K562 (cell line): ENCODE data around the gene OBSCN. TPM values are rescaled to one million over a fixed set of nuclear protein-coding genes. Genes with fewer than 3 reads are reported as not detected.
A peak's percentile ranks its signal among the peaks of the same experiment; 100 is the strongest.

Experiments used
- ATAC-seq: fragments of 200-7000 bp; cut with Tn5 transposase; 3 replicates; pipeline ENCODE4 v1.9.1; 2020; ENCODE audit warnings: moderate library complexity
- BruUV-seq: library from RNA; stranded (reverse); fragments of 400-500 nt; replicated peaks from 2 replicates; lab custom pipeline; 2021; lab: Mats Ljungman, UMichigan
- CTCF ChIA-PET: fragments of 300-600 bp; formaldehyde crosslinking; extraction: SDS; loops from one replicate; lab custom pipeline; 2021; ENCODE audit warnings: low intra/inter-chr PET ratio; lab: Yijun Ruan, JAX
- POLR2A ChIA-PET: fragments of 300-600, 350-650 bp; sonication (Branson Sonifier 250); formaldehyde crosslinking; extraction: SDS; loops from one replicate; lab custom pipeline; 2021; ENCODE audit warnings: antibody characterized with exemption, inconsistent platforms; lab: Yijun Ruan, JAX
- DNase-seq, 4 experiments: peaks; one replicate each; pipeline versions ENCODE4 v3.0.0 to v3.0.0-alpha.2; 2011 to 2018; ENCODE audit warnings: low spot score in 3 of 4, mixed read lengths in 3 of 4; ENCODE audit errors: extremely low read depth in 1 of 4
- FAIRE-seq: peaks from 2 replicates; lab custom pipeline; 2011; peaks lifted over from hg19 to GRCh38; lab: Jason Lieb, UNC
- H2AFZ ChIP-seq: 2 replicates; pipeline ENCODE4 v1.6.0; 2011; ENCODE audit warnings: low read depth, low read length, control low read depth, inconsistent platforms
- H3K27ac ChIP-seq: fragments of 200-600 bp; 3 replicates; pipeline ENCODE4 v1.8.0; 2011; ENCODE audit warnings: low read depth, mild to moderate bottlenecking, control low read depth, inconsistent platforms, low read length, moderate library complexity, mixed read lengths; ENCODE audit errors: extremely low read depth
- H3K27me3 ChIP-seq, 2 experiments: fragments of 300-600 bp in 1 of 2; 2 replicates in 1 of 2; 3 replicates in 1 of 2; pipeline versions ENCODE4 v1.6.0 to v1.8.0; 2011; ENCODE audit warnings: inconsistent platforms in 2 of 2, low read length in 2 of 2, mild to moderate bottlenecking in 1 of 2, mixed read lengths in 1 of 2, moderate library complexity in 1 of 2; ENCODE audit not compliant: control insufficient read depth in 2 of 2, insufficient read depth in 2 of 2
- H3K36me3 ChIP-seq: fragments of 300-600 bp; 3 replicates; pipeline ENCODE4 v1.8.0; 2011; ENCODE audit warnings: mild to moderate bottlenecking, low read length, inconsistent platforms; ENCODE audit not compliant: control insufficient read depth, insufficient read depth
- H3K4me1 ChIP-seq, 2 experiments: fragments of 200-600 bp in 1 of 2; replicated peaks in 1 of 2; 2 replicates in 1 of 2; 3 replicates in 1 of 2; pipeline versions ENCODE4 v1.5.1 to v1.8.0; 2011; ENCODE audit warnings: inconsistent platforms in 2 of 2, low read length in 2 of 2, mild to moderate bottlenecking in 1 of 2, mixed read lengths in 1 of 2, moderate library complexity in 1 of 2; ENCODE audit not compliant: control insufficient read depth in 2 of 2, insufficient read depth in 2 of 2
- H3K4me2 ChIP-seq: 2 replicates; pipeline ENCODE4 v1.6.1; 2011; ENCODE audit warnings: low read length, control low read depth, inconsistent platforms, mixed read lengths; ENCODE audit not compliant: insufficient read depth
- H3K4me3 ChIP-seq: fragments of 200-600 bp; sonication (generic), shearing (Covaris generic); 2 replicates; pipeline ENCODE4 v1.5.1; 2016; ENCODE audit warnings: control low read depth, inconsistent platforms
- H3K79me2 ChIP-seq: fragments of 200-600 bp; 3 replicates; pipeline ENCODE4 v1.8.0; 2011; ENCODE audit warnings: low read length, inconsistent platforms; ENCODE audit not compliant: control insufficient read depth, insufficient read depth
- H3K9ac ChIP-seq, 2 experiments: 2 replicates each; pipeline versions ENCODE4 v1.6.0 to v1.6.1; 2011; ENCODE audit warnings: low read depth in 2 of 2, low read length in 2 of 2, control low read depth in 1 of 2, inconsistent platforms in 1 of 2, mild to moderate bottlenecking in 1 of 2, mixed read lengths in 1 of 2; ENCODE audit not compliant: insufficient read depth in 1 of 2
- H3K9me1 ChIP-seq: one replicate; pipeline ENCODE4 v1.6.0; 2011; ENCODE audit warnings: inconsistent platforms, mild to moderate bottlenecking, low read length, moderate library complexity; ENCODE audit not compliant: control insufficient read depth, insufficient read depth
- H3K9me3 ChIP-seq: replicated peaks from 2 replicates; pipeline ENCODE4 v1.5.1; 2011; ENCODE audit warnings: low read depth, low read length, inconsistent platforms; ENCODE audit not compliant: control insufficient read depth, insufficient read depth
- H4K20me1 ChIP-seq: replicated peaks from 2 replicates; pipeline ENCODE4 v1.6.1; 2011; ENCODE audit warnings: low read length, inconsistent platforms, mixed read lengths; ENCODE audit not compliant: control insufficient read depth, insufficient read depth
- BCOR ChIP-seq: fragments of 450-650 bp; IDR thresholded peaks from 2 replicates; pipeline ENCODE4 v1.6.1; 2016
- CTCF ChIP-seq, 3 experiments: IDR thresholded peaks in 2 of 3; conservative IDR thresholded peaks in 1 of 3; 2 replicates each; pipeline ENCODE4 v1.5.1; 2011 to 2012; ENCODE audit warnings: low read length in 3 of 3, mild to moderate bottlenecking in 3 of 3, control low read depth in 2 of 3, improper control_type of control experiment in 1 of 3, inconsistent platforms in 1 of 3, low read depth in 1 of 3, mixed read lengths in 1 of 3, moderate library complexity in 1 of 3; ENCODE audit not compliant: insufficient read depth in 2 of 3
- RAD21 ChIP-seq, 2 experiments: fragments of 250-450 bp in 1 of 2; fragments of 450-650 bp in 1 of 2; sonication (Bioruptor Pico) in 1 of 2; formaldehyde crosslinking in 1 of 2; IDR thresholded peaks in 1 of 2; conservative IDR thresholded peaks in 1 of 2; 2 replicates each; pipeline versions ENCODE4 v1.4.0 to v1.8.0; 2020 to 2022; ENCODE audit warnings: mild to moderate bottlenecking in 2 of 2, moderate library complexity in 1 of 2
- SMC3 ChIP-seq: conservative IDR thresholded peaks from 2 replicates; pipeline ENCODE4 v1.6.1; 2011; ENCODE audit warnings: low read depth, low read length, improper control_type of control experiment; ENCODE audit not compliant: insufficient read depth
- ZNF384 ChIP-seq: IDR thresholded peaks from 2 replicates; pipeline ENCODE4 v1.6.1; 2012; ENCODE audit warnings: low read depth, low read length, improper control_type of control experiment
- WGBS: fragments of 100-300 bp; shearing (Covaris generic); methylation state at CpG from one replicate; pipeline ENCODE4 v1.1.6; 2016; ENCODE audit warnings: low coverage, mixed read lengths; ENCODE audit not compliant: insufficient coverage; ENCODE audit errors: missing lambda C conversion rate; 5-methylcytosine and 5-hydroxymethylcytosine counted together
- in situ Hi-C: fragments of 300-500 bp; cut with MboI; formaldehyde crosslinking; loops from 4 replicates; pipeline ENCODE4 v1.15.0; 2018; ENCODE audit warnings: inconsistent platforms, mixed read lengths
- intact Hi-C: fragments of 100-400 bp; cut with micrococcal nuclease; formaldehyde crosslinking; loops from 2 replicates; pipeline ENCODE4 v1.14.2; 2022
- polyA plus RNA-seq, 8 experiments: library from polyadenylated mRNA; depleted of rRNA in 4 of 8; stranded (reverse) in 5 of 8; unstranded in 3 of 8; fragments of >200 nt; fragmentation: Nextera tagmentation in 2 of 8; fragmentation: Illumina TruSeq in 1 of 8; extraction: Ambion mirVana in 2 of 8; extraction: Trizol in 1 of 8; gene quantifications; 2 replicates each; pipeline versions ENCODE4 v1.2.1 to v1.2.3, GENCODE V29; 2011 to 2014; ENCODE audit warnings: inconsistent platforms in 1 of 8, missing spikeins in 1 of 8
- total RNA-seq, 7 experiments: library from RNA; depleted of rRNA in 6 of 7; stranded (reverse); fragments of >200 nt in 6 of 7; fragmentation: Illumina TruSeq in 2 of 7; extraction: Trizol in 2 of 7; gene quantifications; 2 replicates each; pipeline versions ENCODE4 v1.2.1 to v1.2.3, GENCODE V29; 2011 to 2021; ENCODE audit warnings: low replicate concordance in 1 of 7
- TF ChIP-seq, protein P1 (sequence below): fragments of 450-650 bp; IDR thresholded peaks from one replicate; pipeline ENCODE4 v1.6.1; 2018; ENCODE audit warnings: mild to moderate bottlenecking, moderate library complexity; ENCODE audit not compliant: partially characterized antibody
- TF ChIP-seq, protein P2 (sequence below): fragments of 250-450 bp; sonication (Bioruptor Pico); IDR thresholded peaks from 2 replicates; pipeline ENCODE4 v1.5.0; 2020; ENCODE audit warnings: mild to moderate bottlenecking
- TF ChIP-seq, protein P3 (sequence below): sonication (generic); formaldehyde crosslinking; IDR thresholded peaks from 2 replicates; pipeline ENCODE4 v1.8.0; 2022; ENCODE audit warnings: mild to moderate bottlenecking, missing genetic modification reagents

The OBSCN gene
- total and polyA plus RNA-seq, 9 of the 15 experiments (the other 6 are each of a cell fraction or from before 2014, with no cell fraction given): 0.18 to 19.7 (median 3.6) TPM

DNA sequence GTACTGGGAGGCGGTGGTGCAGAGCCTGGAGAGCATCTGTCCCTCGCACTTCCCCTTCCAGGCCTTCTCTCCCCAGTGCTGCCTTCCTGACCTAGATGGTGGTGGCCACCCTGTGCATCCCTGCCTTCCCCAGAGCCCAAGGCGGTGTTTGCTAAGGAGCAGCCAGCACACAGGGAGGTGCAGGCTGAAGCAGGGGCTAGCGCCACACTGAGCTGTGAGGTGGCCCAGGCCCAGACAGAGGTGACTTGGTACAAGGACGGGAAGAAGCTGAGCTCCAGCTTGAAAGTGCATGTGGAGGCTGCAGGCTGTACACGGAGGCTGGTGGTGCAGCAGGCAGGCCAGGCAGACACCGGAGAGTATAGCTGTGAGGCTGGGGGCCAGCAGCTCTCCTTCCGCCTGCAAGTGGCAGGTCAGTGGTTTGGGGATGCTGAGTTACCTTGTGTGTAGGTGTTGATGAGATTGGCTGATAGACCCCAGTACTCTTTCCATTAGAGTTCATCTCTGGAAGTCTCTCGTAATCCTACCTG, 51.6 kb downstream of the OBSCN start (continued):
- TF ChIP-seq, protein P1, sequence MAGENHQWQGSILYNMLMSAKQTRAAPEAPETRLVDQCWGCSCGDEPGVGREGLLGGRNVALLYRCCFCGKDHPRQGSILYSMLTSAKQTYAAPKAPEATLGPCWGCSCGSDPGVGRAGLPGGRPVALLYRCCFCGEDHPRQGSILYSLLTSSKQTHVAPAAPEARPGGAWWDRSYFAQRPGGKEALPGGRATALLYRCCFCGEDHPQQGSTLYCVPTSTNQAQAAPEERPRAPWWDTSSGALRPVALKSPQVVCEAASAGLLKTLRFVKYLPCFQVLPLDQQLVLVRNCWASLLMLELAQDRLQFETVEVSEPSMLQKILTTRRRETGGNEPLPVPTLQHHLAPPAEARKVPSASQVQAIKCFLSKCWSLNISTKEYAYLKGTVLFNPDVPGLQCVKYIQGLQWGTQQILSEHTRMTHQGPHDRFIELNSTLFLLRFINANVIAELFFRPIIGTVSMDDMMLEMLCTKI: no peak
- no peak for TF ChIP-seq ZNF384
- TF ChIP-seq, protein P2, sequence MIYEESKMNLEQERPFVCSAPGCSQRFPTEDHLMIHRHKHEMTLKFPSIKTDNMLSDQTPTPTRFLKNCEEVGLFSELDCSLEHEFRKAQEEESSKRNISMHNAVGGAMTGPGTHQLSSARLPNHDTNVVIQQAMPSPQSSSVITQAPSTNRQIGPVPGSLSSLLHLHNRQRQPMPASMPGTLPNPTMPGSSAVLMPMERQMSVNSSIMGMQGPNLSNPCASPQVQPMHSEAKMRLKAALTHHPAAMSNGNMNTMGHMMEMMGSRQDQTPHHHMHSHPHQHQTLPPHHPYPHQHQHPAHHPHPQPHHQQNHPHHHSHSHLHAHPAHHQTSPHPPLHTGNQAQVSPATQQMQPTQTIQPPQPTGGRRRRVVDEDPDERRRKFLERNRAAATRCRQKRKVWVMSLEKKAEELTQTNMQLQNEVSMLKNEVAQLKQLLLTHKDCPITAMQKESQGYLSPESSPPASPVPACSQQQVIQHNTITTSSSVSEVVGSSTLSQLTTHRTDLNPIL: no peak

DNA sequence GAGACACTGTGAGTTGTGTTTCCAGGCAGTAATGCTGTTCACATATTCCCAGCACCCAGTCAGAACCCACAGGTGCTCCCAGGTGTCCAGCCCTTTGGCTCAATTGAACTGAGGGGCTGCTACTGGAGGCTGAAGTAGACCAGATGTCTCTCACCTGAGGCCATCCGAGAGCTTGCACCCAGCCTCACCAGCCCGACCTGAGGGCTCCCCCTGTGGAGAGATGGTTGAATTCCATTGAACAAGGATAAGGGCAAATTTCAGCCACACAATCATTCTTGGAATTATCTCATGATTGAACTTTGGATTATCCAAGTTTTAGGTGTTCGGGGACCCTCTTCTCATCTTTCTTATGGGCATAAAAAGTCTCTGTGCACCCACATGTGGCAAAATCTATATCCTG, 52.1 kb downstream of the OBSCN start:
- Histone ChIP-seq H3K27ac (no peak overlapping the region), H3K4me3 (no peak overlapping the region), H4K20me1 (no peaks in the 10 kb centered on the region), H3K27me3 (peaks cover 0 to 19% of the 10 kb centered on the region in 2 experiments; a peak in 3 of 5 replicates), H3K9me1 (no peaks in the 10 kb centered on the region), H3K9me3 (no peaks in the 10 kb centered on the region), H3K4me2 (no peak overlapping the region), H3K4me1 (peaks cover under 1 to 14% of the 10 kb centered on the region in 2 experiments; a peak in 3 of 5 replicates), H3K36me3 (no peaks in the 10 kb centered on the region), H3K9ac (no peak overlapping the region), H3K79me2 (no peaks in the 10 kb centered on the region), H2AFZ (no peak overlapping the region)
- CTCF ChIA-PET: no interaction called here
- DNase-seq: peak in 2 of 4 experiments; percentile 30 to 56
- peak; percentile 59 to 63 (median 62) for TF ChIP-seq CTCF (IDR thresholded peaks at IDR 0.05 in 2 of 3, conservative IDR thresholded peaks at IDR 0.05 in 1 of 3; ENCODE audit: insufficient read depth in 2 of 3, low read depth in 1 of 3, low read length in 3 of 3)
- no peak for TF ChIP-seq BCOR
- peak in 1 of 2 experiments; percentile 36; a peak in 1 of 4 replicates for TF ChIP-seq RAD21 (CRISPR knock-in tag; conservative IDR thresholded peaks at IDR 0.05 in 1 of 2, IDR thresholded peaks at IDR 0.05 in 1 of 2)
- TF ChIP-seq, protein P3, sequence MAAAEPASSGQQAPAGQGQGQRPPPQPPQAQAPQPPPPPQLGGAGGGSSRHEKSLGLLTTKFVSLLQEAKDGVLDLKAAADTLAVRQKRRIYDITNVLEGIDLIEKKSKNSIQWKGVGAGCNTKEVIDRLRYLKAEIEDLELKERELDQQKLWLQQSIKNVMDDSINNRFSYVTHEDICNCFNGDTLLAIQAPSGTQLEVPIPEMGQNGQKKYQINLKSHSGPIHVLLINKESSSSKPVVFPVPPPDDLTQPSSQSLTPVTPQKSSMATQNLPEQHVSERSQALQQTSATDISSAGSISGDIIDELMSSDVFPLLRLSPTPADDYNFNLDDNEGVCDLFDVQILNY (CRISPR knock-in tag): no peak
- 0 out of 2 replicates have a peak, but pooled peaks have one; percentile 8 for TF ChIP-seq SMC3
- POLR2A ChIA-PET: interaction anchor here (0.5 to 2.7 kb wide), 4 partner anchors 8 to 197 kb away, joined by 3 to 9 read pairs (median 4); no protein-coding TSS in a partner anchor
- 4% methylated on average over 3 of the region's 3 CpGs for WGBS
- intact Hi-C loops (no loop called here), in situ Hi-C loops (no loop called here)
- peak; percentile 51 for FAIRE-seq
- no TSS peak for BruUV-seq
- peak; percentile 73 for ATAC-seq
